HEK293 (cell line): ENCODE results near the gene C17orf113.

Experiments
- CTCF ChIP-seq: fragments of 450-650 bp; formaldehyde crosslinking; IDR thresholded peaks from 2 replicates; pipeline ENCODE4 v1.5.1; 2016; ENCODE audit warnings: missing biosample characterization, missing genetic modification characterization
- EGR2 ChIP-seq: fragments of 450-650 bp; formaldehyde crosslinking; IDR thresholded peaks from 2 replicates; pipeline ENCODE4 v1.5.1; 2016; ENCODE audit warnings: low read depth, missing biosample characterization, missing genetic modification characterization
- PATZ1 ChIP-seq: fragments of 450-650 bp; formaldehyde crosslinking; IDR thresholded peaks from 2 replicates; pipeline ENCODE4 v1.5.1; 2016; ENCODE audit warnings: missing biosample characterization, missing genetic modification characterization
- SP2 ChIP-seq: fragments of 450-650 bp; formaldehyde crosslinking; IDR thresholded peaks from 2 replicates; pipeline ENCODE4 v1.5.1; 2016; ENCODE audit warnings: missing biosample characterization, missing genetic modification characterization
- ZNF214 ChIP-seq: fragments of 450-650 bp; formaldehyde crosslinking; IDR thresholded peaks from 2 replicates; pipeline ENCODE4 v1.5.1; 2017; ENCODE audit warnings: missing biosample characterization, mild to moderate bottlenecking, missing genetic modification characterization, borderline replicate concordance
- ZNF24 ChIP-seq: fragments of 450-650 bp; formaldehyde crosslinking; IDR thresholded peaks from 2 replicates; pipeline ENCODE4 v1.5.1; 2016; ENCODE audit warnings: missing biosample characterization, missing genetic modification characterization
- ZNF274 ChIP-seq, 2 experiments: fragments of 200-500 bp in 1 of 2; fragments of 450-650 bp in 1 of 2; sonication (Bioruptor generic) in 1 of 2; formaldehyde crosslinking in 1 of 2; IDR thresholded peaks; 2 replicates each; pipeline versions ENCODE4 v1.5.1 to v1.6.1; 2014 to 2016; ENCODE audit warnings: borderline replicate concordance in 1 of 2, inconsistent platforms in 1 of 2, low read length in 1 of 2, missing biosample characterization in 1 of 2, missing genetic modification characterization in 1 of 2
- ZNF518A ChIP-seq: fragments of 450-650 bp; formaldehyde crosslinking; conservative IDR thresholded peaks from 2 replicates; pipeline ENCODE4 v1.5.1; 2016; ENCODE audit warnings: low read depth, missing biosample characterization, missing genetic modification characterization
- ZNF530 ChIP-seq: fragments of 450-650 bp; formaldehyde crosslinking; IDR thresholded peaks from 2 replicates; pipeline ENCODE4 v1.5.1; 2016; ENCODE audit warnings: low read depth, missing biosample characterization, missing genetic modification characterization
- ZNF555 ChIP-seq: fragments of 450-650 bp; formaldehyde crosslinking; conservative IDR thresholded peaks from 2 replicates; pipeline ENCODE4 v1.5.1; 2017; ENCODE audit warnings: missing biosample characterization, mild to moderate bottlenecking, missing genetic modification characterization, inconsistent platforms

- TF ChIP-seq ZNF555 (tag by site-specific recombination) (no peak), ZNF24 (tag by site-specific recombination) (no peak), ZNF518A (tag by site-specific recombination) (no peak), EGR2 (tag by site-specific recombination) (no peak), ZNF214 (no peak), SP2 (tag by site-specific recombination) (no peak), PATZ1 (tag by site-specific recombination) (no peak), ZNF530 (tag by site-specific recombination) (no peak), CTCF (tag by site-specific recombination) (no peak), ZNF274 (IDR thresholded peaks at IDR 0.05; ENCODE audit: low read length) (no peak), ZNF274 (tag by site-specific recombination; IDR thresholded peaks at IDR 0.05; ENCODE audit: borderline replicate concordance) (no peak)
These were observed 1.2 kb upstream of the C17orf113 start for GRCh38 chr17:42051645-42052044.
